Kidney glomerular epithelial cell (primary cell): Measurements from ENCODE around the gene TFEB.

Experiments used
- DNase-seq: peaks from one replicate; lab custom pipeline; 2025; lab: John Stamatoyannopoulos, UW

The TFEB gene

GRCh38 chr6:41736800-41737555 is 1.6 kb upstream of the TFEB start:
- DNase-seq, result no peak

- DNase-seq, result no peak
These were observed 852 bp upstream of the TFEB start for GRCh38 chr6:41736186-41736733.

DNA sequence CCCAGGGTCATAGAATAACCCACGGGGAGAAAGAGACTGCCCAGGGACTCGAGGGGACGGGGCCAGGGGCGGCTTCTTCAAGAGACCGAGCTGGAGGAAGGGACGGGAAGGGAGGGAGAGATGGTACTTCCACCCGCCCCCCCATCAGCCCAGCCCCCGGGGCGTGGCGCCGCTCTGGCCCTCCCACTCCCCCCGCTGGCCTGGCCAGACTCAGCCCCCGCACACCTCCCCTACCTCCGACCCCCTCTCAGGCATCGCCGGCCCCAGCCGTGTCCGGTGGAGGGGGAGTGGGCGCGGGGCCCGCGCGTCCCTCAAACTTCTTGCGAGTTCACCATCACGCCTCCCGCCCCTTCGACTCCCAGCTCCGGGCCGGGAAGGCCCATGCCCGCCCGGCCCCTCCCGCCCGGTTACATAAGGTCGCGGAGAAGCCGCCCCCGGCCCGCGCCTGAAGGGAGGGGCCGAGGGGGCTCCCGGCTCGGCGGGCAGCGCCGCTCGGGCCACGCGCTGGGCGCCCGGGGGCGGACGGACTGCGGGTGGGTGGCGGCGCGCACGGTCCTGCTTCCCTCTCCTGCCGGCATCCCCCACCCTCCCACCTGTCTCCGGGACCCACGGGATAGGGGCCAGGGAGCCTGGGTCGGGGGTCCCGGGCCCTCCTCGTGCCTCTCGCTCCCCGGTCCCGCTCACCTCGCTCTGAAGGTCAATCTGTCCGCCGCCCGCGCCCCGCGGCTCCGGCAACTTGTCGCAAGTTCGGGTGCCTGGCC is 562 bp downstream of the TFEB start:
- peak; percentile 35 for DNase-seq

DNA sequence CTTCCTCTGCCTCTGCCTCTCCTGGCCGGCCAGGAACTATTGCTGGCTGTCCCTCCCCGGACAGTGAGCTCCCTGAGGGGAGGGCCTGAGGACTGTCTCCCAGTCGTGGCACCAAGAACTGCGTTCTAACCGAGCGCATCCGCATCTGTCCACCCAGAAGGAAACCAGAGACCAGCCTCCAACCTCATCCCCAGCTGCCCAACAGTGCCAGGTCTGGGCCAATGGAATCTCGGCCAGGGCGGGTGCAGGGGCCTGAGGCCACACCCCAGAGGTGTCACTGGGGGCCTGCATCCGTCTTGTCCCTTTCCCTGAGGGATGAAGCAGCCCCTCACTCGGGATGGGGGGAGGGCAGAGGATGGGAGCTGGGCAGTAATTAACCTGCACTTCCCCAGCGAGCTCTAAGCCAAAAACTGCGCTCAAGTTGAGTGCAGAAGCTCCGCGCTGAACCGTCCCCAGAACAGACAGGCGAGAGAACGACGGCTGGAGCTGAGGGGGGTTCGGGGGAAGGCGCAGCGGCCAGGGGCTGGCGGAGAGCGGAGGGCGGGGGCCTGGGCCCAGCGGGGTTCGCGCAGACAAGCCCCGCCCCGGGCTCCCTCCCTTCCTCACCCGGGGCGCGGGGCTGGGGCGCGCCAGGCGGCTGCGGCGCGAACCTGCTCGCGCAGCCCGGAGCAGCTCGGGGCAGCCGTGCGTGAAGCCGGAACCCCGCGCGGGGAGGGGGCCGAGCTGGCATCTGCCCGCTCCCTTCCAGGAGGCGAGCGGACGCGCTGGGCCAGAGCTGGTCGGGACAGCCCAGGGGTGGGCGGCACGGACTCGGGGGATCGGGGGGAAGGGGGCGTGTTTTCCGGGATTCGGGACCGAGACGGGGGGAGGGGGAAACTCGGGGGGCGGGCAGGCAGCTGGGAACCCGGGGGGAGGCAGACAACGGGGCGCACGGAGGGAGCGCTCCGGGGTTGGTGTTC is 1.4 kb downstream of the TFEB start:
- peak; percentile 70 for DNase-seq

DNA sequence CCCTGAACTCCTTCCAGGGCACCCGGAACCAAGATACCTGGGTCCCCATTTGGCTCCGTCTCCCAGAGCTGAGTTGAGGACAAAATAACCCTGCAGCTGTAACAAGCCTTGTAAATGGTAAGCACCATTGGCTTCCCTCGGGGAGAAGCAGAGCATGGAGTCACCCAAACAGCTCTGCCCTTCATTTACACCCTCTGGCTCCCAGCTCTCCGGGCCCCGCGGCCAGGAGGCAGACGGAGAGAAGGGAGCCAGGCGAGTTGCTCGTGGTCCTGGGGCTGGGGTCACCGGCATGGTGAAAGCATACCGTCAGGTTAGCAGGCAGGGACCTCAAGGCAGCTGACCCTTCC is 2.1 kb downstream of the TFEB start:
- no peak for DNase-seq

- peak; percentile 74 for DNase-seq
These were observed 2.6 kb downstream of the TFEB start for GRCh38 chr6:41732591-41733359.

- no peak for DNase-seq
These were observed 3.3 kb downstream of the TFEB start for GRCh38 chr6:41732149-41732548.

DNA sequence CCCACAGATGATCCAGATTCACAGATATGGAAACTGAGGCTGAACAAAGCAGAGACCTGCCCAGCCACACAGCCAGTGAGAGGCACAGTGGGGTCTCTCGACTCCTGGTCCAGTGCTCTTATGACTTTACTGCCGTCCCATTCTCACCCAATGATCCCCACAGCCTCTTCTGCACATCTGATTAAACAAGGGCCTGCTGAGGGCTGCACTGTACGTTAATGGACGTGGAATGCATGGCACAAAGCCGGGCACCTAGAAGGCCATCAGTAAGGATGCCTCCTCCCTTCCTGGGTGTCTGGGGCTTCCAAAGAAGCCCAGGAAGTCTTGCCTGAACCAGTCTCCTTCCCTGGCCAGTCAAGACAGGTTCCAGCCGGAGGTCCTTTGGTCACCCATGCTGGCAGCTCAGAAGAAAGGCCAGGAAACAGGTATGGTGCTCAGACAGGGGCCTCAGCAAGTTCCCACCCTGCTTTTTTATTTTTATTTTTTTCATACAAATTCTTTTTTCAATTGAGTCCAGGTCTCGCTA is 3.8 kb downstream of the TFEB start:
- DNase-seq, result no peak

DNA sequence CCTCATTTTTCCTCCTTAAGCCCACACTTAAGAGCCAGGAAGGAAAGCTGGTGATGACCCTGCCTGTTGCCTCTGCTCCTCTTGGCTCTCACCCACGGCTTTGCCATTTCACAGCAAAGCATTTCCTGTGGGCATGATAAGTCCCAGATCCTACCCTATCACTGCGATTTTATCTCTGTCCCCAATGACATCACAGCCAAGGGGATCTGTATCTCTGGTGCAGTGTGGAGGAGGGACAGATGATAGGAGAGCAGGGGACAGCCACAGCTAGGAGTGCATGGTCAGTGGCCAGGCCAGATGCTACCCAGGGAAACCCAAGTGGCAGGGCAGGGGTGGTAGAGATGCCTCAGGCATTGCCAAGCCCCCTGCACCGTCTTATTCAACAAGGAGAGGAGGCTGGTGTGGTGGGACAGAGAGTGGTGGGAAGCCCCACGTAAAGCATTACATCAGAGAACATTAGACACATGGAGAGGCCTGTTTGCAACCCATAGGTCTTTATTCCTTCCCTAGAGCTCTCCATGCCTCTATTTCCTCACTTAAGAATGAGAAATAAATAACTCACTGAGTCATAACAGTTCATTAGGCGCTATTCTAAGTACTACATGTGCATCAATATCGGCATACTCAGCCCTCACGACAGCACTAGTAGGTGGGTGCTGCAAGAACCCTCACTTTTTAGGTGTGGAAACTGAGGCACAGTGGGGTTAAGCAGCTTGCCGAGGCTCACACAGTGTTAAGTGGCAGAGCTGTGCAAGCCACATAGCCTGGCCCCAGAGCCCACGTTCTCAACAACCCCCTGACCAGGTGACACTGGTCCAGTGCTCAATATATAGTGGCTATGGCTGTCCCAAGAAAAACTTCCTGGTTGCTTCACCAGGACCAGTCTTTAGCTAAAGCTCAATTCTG is 4.6 kb downstream of the TFEB start:
- no peak for DNase-seq

DNA sequence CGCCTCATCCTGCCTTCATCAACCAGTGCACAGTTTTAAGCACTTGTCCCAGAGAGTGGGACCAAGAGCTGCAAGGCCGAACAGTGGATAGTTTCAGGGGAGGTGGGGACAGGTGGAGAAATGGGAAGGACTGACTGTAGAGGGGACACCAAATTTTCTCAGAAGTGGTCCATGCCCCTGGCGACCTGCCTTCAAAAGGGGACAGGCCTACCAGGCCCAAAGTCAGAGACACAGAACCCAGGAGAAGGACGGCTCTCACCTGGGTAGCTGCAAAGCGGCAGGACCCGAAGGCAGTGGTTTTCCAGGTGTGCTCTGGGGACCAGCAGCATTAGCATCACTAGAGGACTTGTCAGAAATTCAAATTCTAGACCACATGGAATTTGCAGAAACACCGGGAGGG is 5.8 kb downstream of the TFEB start:
- no peak for DNase-seq

DNA sequence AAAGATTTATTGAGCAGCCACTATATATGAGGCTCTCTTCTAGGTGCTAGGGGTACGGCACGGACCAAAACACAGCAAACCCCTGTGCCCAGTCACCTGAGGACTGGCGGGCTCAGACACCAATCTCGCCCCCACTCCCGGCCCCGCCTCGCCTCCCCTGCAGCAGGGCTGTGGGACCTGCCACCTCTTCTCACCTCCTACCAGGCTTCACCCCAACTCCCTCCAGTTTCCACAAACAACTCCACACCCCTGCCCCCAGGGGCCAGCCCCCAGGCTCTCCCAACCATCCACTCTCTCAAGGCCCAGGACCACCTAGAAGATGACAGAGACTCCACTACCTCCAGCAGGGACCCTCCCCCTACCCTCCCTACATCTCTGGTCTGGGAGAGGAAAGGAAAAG is 6.5 kb downstream of the TFEB start:
- DNase-seq, result no peak

GRCh38 chr6:41728073-41728936 is 7.1 kb downstream of the TFEB start:
- no peak for DNase-seq

- no peak for DNase-seq
These were observed 7.7 kb downstream of the TFEB start for GRCh38 chr6:41727705-41728072.

- DNase-seq, result no peak
These were observed 8.5 kb downstream of the TFEB start for GRCh38 chr6:41726876-41727275.

- DNase-seq, result no peak
These were observed 10.6 kb downstream of the TFEB start for GRCh38 chr6:41724586-41725501.

DNA sequence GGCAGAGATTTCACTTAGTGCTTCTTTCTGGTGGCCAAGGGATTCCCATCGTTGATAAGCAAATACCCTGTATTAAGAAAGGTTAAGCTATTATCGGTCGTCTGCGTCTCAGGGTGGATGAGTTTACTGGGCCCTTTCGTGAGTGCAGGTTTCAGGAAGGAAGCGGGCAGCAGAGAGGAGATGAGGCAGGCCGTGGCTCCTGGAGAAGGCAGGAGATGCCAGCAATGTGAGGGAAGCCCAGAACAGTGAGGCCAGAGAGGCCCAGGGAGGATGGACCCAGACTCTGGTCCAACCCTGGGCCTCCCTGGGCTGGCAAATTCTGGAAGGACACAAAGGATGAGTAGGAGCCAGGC is 11.2 kb downstream of the TFEB start:
- DNase-seq, result no peak

- DNase-seq, result no peak
These were observed 11.7 kb downstream of the TFEB start for GRCh38 chr6:41723530-41724227.
